Activated CD8-positive, alpha-beta memory T cell treated with anti-CD3 and anti-CD28 coated beads, Interleukin-2, amount 10 ng/mL, durations not matched to agents 7 days and 5 days (primary cell): ENCODE results near the gene MBD5. TPM values are rescaled to one million over a fixed set of nuclear protein-coding genes. Genes with fewer than 3 reads are reported as not detected.

Experiments used
- ATAC-seq: fragments of 150-1000 bp; cut with Tn5 transposase; one replicate; pipeline ENCODE4 v1.10.0; 2021; ENCODE audit warnings: moderate library complexity
- CTCF ChIA-PET: fragments of 350-600 bp; sonication (Branson Sonifier 250); formaldehyde crosslinking; loops from one replicate; lab custom pipeline; 2021; ENCODE audit warnings: antibody characterized with exemption; lab: Charles Lee
- DNase-seq: peaks from one replicate; pipeline ENCODE4 v3.0.0-alpha.2; 2020
- H3K27ac Mint-ChIP-seq: one replicate; pipeline ENCODE4 v1.8.0; 2021; ENCODE audit warnings: mild to moderate bottlenecking, mixed read lengths
- H3K27me3 Mint-ChIP-seq: one replicate; pipeline ENCODE4 v1.8.0; 2021; ENCODE audit warnings: mixed read lengths
- H3K36me3 Mint-ChIP-seq: one replicate; pipeline ENCODE4 v1.8.0; 2021; ENCODE audit warnings: mild to moderate bottlenecking, mixed read lengths
- H3K4me1 Mint-ChIP-seq: one replicate; pipeline ENCODE4 v1.8.0; 2021; ENCODE audit warnings: mixed read lengths
- H3K4me3 Mint-ChIP-seq: one replicate; pipeline ENCODE4 v1.8.0; 2021; ENCODE audit warnings: mild to moderate bottlenecking, moderate library complexity, mixed read lengths
- H3K9me3 Mint-ChIP-seq: one replicate; pipeline ENCODE4 v1.8.0; 2022; ENCODE audit warnings: low read depth, mixed read lengths
- total RNA-seq, 2 experiments: library from RNA; stranded (reverse); gene quantifications; one replicate each; pipeline ENCODE4 v1.2.3, GENCODE V29; 2021

The MBD5 gene
- total RNA-seq, 2 experiments from 2014 or later, result 24.6 to 44.8 TPM

DNA sequence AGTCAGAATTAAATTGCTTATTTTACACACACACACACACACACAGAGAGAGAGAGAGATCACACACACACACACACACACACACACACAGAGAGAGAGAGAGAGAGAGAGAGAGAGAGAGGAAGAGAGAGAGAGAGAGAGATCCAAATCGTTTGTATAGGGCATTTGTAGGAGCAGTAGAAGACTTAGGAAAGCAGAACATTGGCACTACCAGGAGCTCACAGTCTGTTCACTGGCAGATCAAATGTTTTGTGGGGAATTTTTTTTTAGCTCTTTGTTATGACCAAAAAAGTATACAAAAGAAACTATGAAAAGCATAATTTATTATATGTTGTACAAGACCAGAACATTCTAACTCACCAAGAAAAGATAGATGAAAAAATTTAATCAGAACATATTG is 81.8 kb downstream of the MBD5 start:
- Mint-ChIP-seq H3K36me3 (peaks cover 5% of the 10 kb centered on the region), H3K27me3 (no peaks in the 10 kb centered on the region), H3K9me3 (no peaks in the 10 kb centered on the region), H3K4me1 (no peaks in the 10 kb centered on the region), H3K4me3 (no peak overlapping the region), H3K27ac (no peak overlapping the region)
- no peak for ATAC-seq
- DNase-seq, result no peak
- CTCF ChIA-PET, result no interaction called here

DNA sequence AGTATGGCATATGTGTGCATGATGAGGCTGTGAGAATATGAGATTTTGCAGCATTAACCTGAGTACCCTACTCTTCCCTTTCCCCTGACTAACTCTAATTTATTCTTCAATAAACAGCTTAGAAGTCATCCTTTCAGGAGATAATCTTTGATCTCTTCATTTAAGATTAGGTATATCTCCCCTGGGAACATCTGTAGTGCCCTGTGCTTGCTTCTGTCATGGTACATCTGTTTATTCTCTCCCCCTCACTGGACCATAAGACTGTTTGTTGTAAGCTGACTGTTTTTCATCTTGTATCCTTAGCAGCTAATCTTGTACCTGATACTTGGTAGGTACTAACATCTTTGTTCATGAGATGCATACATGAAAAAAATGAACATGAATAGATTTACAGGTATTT is 83.1 kb downstream of the MBD5 start:
- CTCF ChIA-PET, result no interaction called here

DNA sequence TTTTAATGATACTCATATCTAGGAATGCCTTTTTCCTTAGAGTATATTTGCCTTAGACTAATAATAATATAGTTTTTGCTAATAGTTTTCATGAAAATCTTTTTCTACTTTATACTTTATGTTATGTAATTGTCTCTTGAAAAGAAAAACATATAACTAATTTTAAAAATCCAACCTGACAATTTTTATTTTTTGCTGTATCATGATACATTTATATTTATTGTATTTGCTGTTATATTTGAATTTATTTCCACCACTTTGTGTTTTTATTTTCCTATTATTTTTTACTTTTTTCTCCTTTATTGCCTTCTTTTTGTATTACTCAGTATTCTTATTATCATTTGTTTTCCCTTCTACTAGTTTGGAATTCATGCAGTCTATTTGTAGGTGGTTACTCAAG is 85.4 kb downstream of the MBD5 start:
- CTCF ChIA-PET, result no interaction called here
- Mint-ChIP-seq H3K4me1 (peaks cover 8% of the 10 kb centered on the region), H3K27ac (no peak overlapping the region), H3K9me3 (no peaks in the 10 kb centered on the region), H3K27me3 (no peaks in the 10 kb centered on the region), H3K36me3 (peaks cover 4% of the 10 kb centered on the region), H3K4me3 (no peak overlapping the region)
- DNase-seq, result no peak
- no peak for ATAC-seq

More for the DNA sequence above, 83.1 kb downstream of the MBD5 start:
- no peak overlapping the region for H3K4me3 Mint-ChIP-seq
- H3K27me3 Mint-ChIP-seq, result no peaks in the 10 kb centered on the region
- peaks cover 4% of the 10 kb centered on the region for H3K36me3 Mint-ChIP-seq
- no peaks in the 10 kb centered on the region for H3K4me1 Mint-ChIP-seq
- H3K9me3 Mint-ChIP-seq, result no peaks in the 10 kb centered on the region
- DNase-seq (no peak), ATAC-seq (no peak)
- H3K27ac Mint-ChIP-seq, result no peak overlapping the region

DNA sequence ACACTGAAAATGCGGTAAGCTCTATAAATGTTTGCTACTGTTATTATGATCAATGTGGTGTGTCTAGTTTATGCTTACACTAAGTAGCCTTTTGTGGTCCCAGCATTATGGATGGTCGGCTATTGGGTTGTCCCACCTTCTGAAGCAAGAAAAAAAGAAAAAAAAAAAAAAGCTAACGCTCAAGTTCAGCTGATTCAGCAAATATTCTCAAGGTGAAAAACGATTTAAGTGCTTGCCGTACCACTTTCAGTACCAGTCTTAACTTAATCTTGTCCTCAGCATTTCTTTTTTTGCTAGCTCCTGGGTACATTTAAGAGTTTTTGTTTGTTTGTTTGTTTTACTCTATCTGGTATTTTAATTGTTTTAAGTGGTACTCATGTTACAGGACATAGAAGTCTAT is 87.5 kb downstream of the MBD5 start:
- ATAC-seq (no peak), DNase-seq (no peak)
- H3K27me3 Mint-ChIP-seq, result no peaks in the 10 kb centered on the region
- H3K27ac Mint-ChIP-seq, result no peak overlapping the region
- CTCF ChIA-PET, result no interaction called here
- H3K36me3 Mint-ChIP-seq, result peaks cover 4% of the 10 kb centered on the region
- H3K4me3 Mint-ChIP-seq, result no peak overlapping the region
- peaks cover 8% of the 10 kb centered on the region for H3K4me1 Mint-ChIP-seq
- H3K9me3 Mint-ChIP-seq, result peaks cover 1% of the 10 kb centered on the region

DNA sequence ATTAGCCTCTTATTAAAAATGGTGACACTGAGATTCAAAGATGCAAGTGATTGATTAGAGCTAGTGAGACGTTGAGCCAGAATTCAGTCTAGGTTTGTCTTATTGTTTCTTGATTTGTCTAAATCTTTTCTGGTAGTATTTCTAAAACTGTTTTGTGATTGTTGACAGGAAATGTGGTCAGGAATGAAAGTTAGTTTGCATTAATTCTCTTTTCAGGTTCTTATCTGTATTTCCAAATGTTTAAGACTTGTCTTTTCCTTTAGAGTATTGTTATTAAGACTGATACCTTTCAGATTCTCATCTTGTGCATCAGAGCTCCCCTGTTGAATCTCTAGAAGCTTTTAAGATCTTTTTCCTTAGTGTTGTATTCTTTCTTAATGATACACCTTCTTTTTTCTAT is 89.3 kb downstream of the MBD5 start:
- peaks cover 4% of the 10 kb centered on the region for H3K36me3 Mint-ChIP-seq
- DNase-seq, result no peak
- no peak for ATAC-seq
- no peak overlapping the region for H3K27ac Mint-ChIP-seq
- peaks cover 8% of the 10 kb centered on the region for H3K4me1 Mint-ChIP-seq
- CTCF ChIA-PET, result no interaction called here
- no peaks in the 10 kb centered on the region for H3K27me3 Mint-ChIP-seq
- H3K4me3 Mint-ChIP-seq, result no peak overlapping the region
- peaks cover 1% of the 10 kb centered on the region for H3K9me3 Mint-ChIP-seq

DNA sequence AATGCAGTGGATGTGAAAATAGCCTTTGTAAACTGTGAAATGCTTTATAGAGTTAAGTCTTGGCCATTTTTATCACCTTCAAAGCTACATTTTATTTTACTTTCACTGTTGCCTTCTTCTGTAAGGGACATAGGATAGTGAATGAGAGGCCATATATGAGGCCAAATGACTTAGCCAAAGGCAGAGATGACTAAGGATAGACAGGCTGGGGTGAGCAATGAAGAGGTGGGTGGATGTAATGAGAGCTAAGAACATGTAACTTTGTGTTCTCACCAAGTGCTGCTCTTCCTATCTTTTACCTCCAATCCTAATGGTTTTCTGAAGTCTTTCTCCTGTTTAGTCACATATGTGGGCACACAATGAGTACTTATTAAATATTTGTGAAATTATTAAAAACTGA is 101.9 kb downstream of the MBD5 start:
- H3K4me3 Mint-ChIP-seq, result no peak overlapping the region
- DNase-seq (no peak), ATAC-seq (no peak)
- H3K27me3 Mint-ChIP-seq, result no peaks in the 10 kb centered on the region
- no peaks in the 10 kb centered on the region for H3K4me1 Mint-ChIP-seq
- CTCF ChIA-PET, result no interaction called here
- no peak overlapping the region for H3K27ac Mint-ChIP-seq
- H3K36me3 Mint-ChIP-seq, result peaks cover 11% of the 10 kb centered on the region
- H3K9me3 Mint-ChIP-seq, result peaks cover 2% of the 10 kb centered on the region

DNA sequence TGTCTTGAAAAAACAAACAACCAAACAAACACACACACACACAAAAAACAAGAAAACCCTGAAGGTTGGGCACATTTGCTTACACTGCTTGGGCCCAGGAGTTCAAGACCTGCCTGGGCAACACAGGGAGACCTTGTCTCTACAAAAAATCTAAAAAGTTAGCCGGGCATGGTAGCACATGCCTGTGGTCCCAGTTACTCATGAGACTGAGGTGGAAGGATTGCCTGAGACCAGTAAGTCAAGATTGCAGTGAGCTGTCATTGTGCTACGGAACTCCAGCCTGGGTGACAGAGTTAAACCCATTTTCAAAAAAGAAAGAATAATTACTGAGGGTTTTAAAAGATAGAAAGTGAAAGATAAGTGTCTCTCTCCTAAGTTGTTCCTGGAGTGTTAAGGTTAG is 103.4 kb downstream of the MBD5 start:
- Mint-ChIP-seq H3K27me3 (no peaks in the 10 kb centered on the region), H3K4me3 (no peak overlapping the region), H3K36me3 (peaks cover 9% of the 10 kb centered on the region), H3K9me3 (no peaks in the 10 kb centered on the region), H3K27ac (no peak overlapping the region), H3K4me1 (no peaks in the 10 kb centered on the region)
- CTCF ChIA-PET, result no interaction called here
- DNase-seq (no peak), ATAC-seq (no peak)

DNA sequence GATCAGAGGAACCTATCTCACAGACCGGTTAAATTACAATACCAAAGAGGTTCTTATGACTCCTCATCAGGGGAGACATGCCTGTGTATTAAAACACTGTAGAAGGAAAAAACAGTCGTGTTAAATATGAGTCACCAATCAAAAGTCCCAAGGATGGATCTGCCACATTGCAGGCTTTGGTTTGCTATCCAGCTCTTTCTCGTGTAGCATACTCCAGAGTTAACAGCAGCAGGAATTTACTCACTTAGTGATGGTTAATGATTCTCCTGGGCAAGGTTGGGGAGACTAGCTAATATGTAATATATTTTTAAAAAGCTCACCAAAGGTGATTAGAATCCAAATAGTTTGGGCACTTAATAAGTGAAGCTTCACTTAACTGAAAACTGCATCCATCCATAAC is 109.7 kb downstream of the MBD5 start:
- Mint-ChIP-seq H3K27ac (no peak overlapping the region), H3K9me3 (no peaks in the 10 kb centered on the region), H3K27me3 (no peaks in the 10 kb centered on the region), H3K36me3 (peaks cover 3% of the 10 kb centered on the region), H3K4me1 (no peaks in the 10 kb centered on the region), H3K4me3 (no peak overlapping the region)
- DNase-seq, result no peak
- no peak for ATAC-seq
- CTCF ChIA-PET, result no interaction called here

DNA sequence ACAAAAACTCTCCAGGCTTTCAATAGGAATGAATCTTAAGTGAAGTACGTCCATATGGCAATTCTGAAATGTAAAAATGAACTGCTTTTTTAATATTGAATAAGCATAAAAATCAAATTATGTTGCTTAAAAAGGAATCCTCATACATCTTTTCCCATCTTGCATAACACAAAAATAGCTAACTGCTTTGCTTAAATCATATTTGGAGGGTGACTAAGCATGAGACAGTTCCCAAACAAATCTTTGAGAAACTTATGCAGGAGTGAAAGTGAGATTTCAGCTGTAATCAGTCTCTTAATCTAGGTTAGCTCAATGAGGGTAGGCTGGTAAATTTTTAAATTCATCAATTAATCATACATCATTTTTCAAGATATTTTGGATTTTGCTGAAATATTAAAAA is 111.5 kb downstream of the MBD5 start:
- no peak overlapping the region for H3K27ac Mint-ChIP-seq

DNA sequence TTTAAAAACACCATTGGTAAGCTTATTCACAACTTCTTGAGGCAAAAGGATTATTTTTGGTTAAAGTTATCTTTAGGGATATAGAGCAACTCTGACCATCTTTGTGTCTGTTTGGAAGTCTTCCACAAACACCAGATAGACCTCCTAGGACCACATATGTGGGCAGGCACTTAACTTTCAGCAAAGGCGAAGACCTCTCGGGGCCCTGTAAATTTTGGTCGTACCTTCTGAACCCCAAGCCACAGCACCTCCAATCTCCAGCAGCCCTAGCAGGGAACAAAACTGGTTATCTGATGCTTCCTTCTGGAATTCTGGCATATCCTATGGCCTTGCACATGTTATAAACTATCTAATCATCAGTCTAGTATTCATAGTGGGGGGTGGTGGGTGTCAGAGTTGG is 114.8 kb downstream of the MBD5 start:
- Mint-ChIP-seq H3K9me3 (no peaks in the 10 kb centered on the region), H3K27me3 (no peaks in the 10 kb centered on the region), H3K27ac (no peak overlapping the region), H3K4me3 (no peak overlapping the region), H3K36me3 (peaks cover 3% of the 10 kb centered on the region), H3K4me1 (no peaks in the 10 kb centered on the region)
- DNase-seq (no peak), ATAC-seq (no peak)
- CTCF ChIA-PET, result no interaction called here

More for the DNA sequence above, 111.5 kb downstream of the MBD5 start:
- no peaks in the 10 kb centered on the region for H3K9me3 Mint-ChIP-seq
- no peaks in the 10 kb centered on the region for H3K4me1 Mint-ChIP-seq
- H3K4me3 Mint-ChIP-seq, result no peak overlapping the region
- CTCF ChIA-PET, result no interaction called here
- no peaks in the 10 kb centered on the region for H3K36me3 Mint-ChIP-seq
- DNase-seq, result no peak
- no peak for ATAC-seq
- no peaks in the 10 kb centered on the region for H3K27me3 Mint-ChIP-seq

DNA sequence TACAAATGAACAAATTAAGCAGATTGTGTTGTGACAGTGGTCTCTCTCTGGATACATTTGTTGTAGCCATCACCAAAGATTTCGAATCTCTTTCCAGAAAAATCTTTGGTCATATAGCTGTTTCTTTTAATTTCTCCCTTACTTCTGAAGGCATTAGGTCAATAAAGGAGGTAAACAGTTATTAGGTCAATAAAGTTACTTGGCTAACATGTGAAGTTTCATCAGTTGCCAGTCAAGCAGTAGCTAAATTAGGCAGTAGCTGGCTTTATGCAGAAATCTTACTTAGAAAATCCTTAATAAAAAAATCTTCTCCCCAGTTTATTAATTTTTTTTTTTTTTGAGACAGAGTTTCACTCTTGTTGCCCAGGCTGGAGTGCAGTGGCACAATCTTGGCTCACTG is 115.5 kb downstream of the MBD5 start:
- H3K36me3 Mint-ChIP-seq, result peaks cover 3% of the 10 kb centered on the region
- DNase-seq (no peak), ATAC-seq (no peak)
- no peak overlapping the region for H3K27ac Mint-ChIP-seq
- H3K4me1 Mint-ChIP-seq, result no peaks in the 10 kb centered on the region
- CTCF ChIA-PET, result no interaction called here
- no peaks in the 10 kb centered on the region for H3K9me3 Mint-ChIP-seq
- H3K27me3 Mint-ChIP-seq, result no peaks in the 10 kb centered on the region
- H3K4me3 Mint-ChIP-seq, result no peak overlapping the region

DNA sequence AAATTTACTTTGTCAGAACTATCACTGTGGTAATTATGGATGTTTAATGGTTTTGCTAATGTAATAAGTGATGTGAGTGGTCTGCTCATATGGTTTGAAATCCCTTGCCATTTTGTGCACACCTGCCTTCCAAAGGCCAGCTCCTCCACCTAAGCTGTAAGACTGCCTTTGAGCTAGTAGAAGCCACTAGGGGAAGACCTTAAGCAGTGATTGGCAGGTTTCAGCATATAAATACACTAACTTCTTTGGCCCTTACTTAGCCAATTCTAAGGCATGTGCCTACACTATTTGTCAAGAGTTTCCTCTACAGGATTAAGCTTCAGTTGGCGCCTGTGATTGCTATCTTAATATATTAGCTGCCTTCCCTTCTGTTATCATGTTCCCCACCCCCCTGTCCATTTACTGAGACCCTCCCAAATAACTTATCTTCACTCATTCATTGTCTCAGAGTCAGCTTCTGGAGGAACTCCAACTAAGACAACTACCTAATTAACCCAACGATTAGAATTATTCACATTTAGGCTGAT is 141.1 kb downstream of the MBD5 start:
- no peak overlapping the region for H3K4me3 Mint-ChIP-seq
- CTCF ChIA-PET, result no interaction called here
- ATAC-seq, result no peak

DNA sequence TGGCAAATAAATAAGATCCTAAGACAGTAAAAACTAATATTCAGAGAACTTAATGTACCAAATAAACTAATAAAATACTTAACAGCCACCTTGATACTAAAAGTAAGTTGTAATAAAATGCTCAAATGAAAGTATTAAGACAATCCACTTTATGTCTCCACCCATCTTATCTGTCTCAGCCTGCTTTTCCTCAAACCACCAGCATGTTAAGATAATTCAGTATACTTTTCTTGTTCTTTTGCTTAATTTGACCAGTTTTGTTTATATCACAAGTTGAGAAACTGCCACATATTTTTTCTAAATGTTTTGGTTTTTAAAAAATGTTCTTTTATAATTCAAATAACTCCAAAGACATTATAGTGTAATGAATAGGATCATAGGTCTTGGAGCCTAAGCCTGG is 142.0 kb downstream of the MBD5 start:
- CTCF ChIA-PET, result no interaction called here
- Mint-ChIP-seq H3K27ac (no peak overlapping the region), H3K27me3 (no peaks in the 10 kb centered on the region), H3K9me3 (no peaks in the 10 kb centered on the region), H3K4me1 (no peaks in the 10 kb centered on the region), H3K36me3 (peaks cover 1% of the 10 kb centered on the region), H3K4me3 (no peak overlapping the region)
- DNase-seq, result no peak
- ATAC-seq, result no peak

More for the DNA sequence above, 141.1 kb downstream of the MBD5 start:
- Mint-ChIP-seq H3K36me3 (peaks cover 1% of the 10 kb centered on the region), H3K27me3 (no peaks in the 10 kb centered on the region), H3K9me3 (no peaks in the 10 kb centered on the region), H3K4me1 (no peaks in the 10 kb centered on the region), H3K27ac (no peak overlapping the region)
- no peak for DNase-seq

DNA sequence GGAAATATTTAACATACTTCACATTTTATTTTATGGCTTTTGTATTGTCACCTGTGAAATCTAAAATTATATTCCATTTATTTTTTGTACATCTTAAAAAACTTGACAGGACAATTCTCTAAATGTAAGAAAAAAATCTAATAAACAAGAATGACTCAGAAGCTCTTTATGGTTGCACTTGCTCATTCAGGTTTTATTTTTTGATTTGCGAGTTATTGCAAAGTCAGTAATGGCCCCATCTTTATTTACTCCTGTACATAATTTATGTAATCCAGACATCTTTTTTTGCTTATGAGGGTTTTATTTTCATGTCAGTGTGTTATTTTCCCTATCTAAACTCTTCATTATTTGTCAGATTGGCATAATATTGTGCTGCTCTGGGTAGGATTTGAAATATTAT is 145.1 kb downstream of the MBD5 start:
- no peak for DNase-seq
- Mint-ChIP-seq H3K4me3 (no peak overlapping the region), H3K27me3 (no peaks in the 10 kb centered on the region), H3K36me3 (peaks cover 6% of the 10 kb centered on the region), H3K9me3 (peaks cover 2% of the 10 kb centered on the region), H3K27ac (no peak overlapping the region), H3K4me1 (no peaks in the 10 kb centered on the region)
- CTCF ChIA-PET, result no interaction called here
- no peak for ATAC-seq

DNA sequence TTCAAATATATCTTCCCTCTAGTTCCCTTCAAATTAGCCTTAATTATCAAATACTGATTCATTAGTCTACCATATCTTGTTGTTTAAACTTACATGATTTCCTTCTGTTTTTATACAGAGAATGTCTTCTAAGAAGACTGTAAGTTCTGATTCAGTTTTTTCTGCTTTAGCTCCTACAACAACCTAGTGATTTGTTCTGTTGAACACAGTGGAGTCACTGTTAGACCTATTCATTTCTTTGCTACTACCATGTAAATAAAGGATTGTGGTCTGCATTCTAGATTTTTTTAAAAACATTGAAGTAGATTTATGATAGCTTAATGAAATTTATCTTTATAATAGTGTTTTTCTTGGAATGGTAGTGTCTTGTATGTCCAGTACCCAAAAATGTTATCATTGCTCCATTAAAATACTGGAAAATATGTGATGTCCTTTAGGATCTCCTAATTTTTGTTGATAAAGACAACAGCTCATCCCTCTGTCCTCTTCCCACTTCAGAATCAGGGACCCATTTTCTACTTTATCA is 146.4 kb downstream of the MBD5 start:
- H3K27ac Mint-ChIP-seq, result no peak overlapping the region
- no peak for ATAC-seq
- CTCF ChIA-PET, result no interaction called here

More for the DNA sequence above, 146.4 kb downstream of the MBD5 start:
- no peak overlapping the region for H3K4me3 Mint-ChIP-seq
- no peaks in the 10 kb centered on the region for H3K4me1 Mint-ChIP-seq
- DNase-seq, result no peak
- H3K9me3 Mint-ChIP-seq, result peaks cover 2% of the 10 kb centered on the region
- peaks cover 11% of the 10 kb centered on the region for H3K36me3 Mint-ChIP-seq
- no peaks in the 10 kb centered on the region for H3K27me3 Mint-ChIP-seq
